Measurements from ENCODE around the gene TMEM101.
"Not testable (repeated sequence)": the region's sequence is repeated elsewhere in the genome, so short reads cannot be mapped to it uniquely, and the experiment has no call there.

Gene TMEM101

DNA sequence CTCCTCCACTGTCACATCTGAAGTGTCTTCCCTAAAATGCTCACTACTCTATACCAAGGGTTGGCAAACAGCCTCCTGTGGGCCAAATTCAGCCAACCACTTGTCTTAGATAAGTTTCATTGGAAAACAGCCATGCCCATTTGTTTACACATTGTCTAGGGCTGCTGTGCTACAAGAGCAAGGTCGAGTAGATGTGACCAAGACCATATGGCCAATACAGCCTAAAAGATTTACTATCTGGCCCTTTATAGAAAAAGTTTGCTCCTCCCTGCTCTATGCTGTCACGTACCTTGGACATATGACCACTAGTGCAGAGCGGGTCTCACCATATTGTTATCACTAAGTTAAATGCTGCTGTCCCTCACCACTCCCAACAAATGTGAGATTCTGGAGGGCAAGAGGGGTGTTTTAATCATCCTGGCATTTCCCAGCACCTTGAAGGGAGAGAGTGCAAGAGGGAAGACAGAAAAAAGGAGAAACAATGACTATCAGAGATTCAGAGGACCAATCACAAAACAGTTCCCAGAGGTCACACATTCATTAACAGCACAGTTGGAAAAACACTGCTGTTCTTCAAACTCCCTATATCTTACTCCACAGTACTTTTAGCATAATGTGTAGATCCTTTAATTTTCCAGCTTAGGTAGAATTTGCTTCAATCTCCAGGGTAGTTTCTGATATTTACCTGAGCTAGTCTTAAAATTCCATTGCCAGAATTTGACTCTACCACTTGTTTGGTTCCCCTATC lies 38.5 kb upstream of the TMEM101 start:
- no peak for DNase-seq (ENCODE audit: low read depth)
- no peak overlapping the region for H3K4me3 ChIP-seq (replicated peaks; ENCODE audit: low read depth, low read length)
- TF ChIP-seq, protein P1, sequence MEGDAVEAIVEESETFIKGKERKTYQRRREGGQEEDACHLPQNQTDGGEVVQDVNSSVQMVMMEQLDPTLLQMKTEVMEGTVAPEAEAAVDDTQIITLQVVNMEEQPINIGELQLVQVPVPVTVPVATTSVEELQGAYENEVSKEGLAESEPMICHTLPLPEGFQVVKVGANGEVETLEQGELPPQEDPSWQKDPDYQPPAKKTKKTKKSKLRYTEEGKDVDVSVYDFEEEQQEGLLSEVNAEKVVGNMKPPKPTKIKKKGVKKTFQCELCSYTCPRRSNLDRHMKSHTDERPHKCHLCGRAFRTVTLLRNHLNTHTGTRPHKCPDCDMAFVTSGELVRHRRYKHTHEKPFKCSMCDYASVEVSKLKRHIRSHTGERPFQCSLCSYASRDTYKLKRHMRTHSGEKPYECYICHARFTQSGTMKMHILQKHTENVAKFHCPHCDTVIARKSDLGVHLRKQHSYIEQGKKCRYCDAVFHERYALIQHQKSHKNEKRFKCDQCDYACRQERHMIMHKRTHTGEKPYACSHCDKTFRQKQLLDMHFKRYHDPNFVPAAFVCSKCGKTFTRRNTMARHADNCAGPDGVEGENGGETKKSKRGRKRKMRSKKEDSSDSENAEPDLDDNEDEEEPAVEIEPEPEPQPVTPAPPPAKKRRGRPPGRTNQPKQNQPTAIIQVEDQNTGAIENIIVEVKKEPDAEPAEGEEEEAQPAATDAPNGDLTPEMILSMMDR (IDR thresholded peaks at IDR 0.05; ENCODE audit: low read length, missing control alignments), result no peak

DNA sequence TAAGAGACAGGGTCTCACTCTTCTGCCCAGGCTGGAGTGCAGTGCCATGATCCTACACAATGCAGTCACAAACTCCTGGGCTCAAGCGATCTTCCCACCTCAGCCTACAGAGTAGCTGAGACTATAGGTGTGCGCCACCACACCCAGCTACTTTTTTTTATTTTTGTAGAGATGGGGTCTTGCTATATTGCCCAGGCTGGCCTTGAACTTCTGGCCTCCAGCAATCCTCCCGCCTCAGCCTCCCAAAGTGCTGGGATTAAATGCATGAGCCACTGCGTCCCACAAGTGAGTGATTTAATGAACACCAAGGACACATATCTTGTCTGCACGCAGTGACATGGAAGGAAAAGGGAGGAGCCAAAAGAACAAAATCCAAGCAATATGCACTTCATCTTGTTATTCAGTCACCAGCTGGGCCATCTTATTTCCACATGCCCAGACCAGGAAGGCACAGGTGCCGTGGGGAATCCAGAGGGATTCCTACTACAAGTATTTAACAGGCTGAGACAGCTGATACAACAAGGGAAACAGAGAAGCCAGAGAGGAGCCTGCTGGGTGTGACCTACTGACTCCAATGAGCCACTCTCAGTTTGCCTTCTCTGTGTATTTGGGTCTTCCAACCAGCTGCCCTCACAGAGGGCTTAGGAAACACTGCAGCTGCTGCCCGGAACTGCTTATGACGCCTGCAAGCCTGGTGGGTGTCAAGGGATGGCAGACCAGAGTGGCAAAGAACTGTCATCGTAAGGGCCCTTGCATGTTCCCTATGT lies 34.7 kb upstream of the TMEM101 start:
- TF ChIP-seq, protein P1 (IDR thresholded peaks at IDR 0.05; ENCODE audit: low read length, missing control alignments), result no peak
- no peak for DNase-seq (ENCODE audit: low read depth)
- no peak overlapping the region for H3K4me3 ChIP-seq (replicated peaks; ENCODE audit: low read depth, low read length)

DNA sequence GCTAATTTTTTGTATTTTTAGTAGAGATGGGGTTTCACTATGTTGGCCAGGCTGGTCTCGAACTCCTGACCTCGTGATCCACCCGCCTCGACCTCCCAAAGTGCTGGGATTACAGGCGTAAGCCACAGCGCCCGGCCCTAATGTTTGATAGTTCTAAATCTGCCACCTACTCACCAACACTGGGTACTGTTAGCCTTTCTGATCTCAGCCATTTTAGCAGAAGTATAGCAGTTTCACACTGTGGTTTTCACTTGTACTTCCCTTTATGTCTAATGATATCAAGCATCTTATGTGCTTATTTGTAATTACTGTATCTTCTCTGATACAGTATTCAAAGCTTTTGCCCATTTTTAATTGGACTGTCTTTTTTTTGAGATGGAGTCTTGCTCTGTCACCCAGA lies 32.1 kb upstream of the TMEM101 start:
- DNase-seq (ENCODE audit: low read depth); H3K4me3 ChIP-seq (replicated peaks; ENCODE audit: low read depth, low read length): not testable (repeated sequence)

DNA sequence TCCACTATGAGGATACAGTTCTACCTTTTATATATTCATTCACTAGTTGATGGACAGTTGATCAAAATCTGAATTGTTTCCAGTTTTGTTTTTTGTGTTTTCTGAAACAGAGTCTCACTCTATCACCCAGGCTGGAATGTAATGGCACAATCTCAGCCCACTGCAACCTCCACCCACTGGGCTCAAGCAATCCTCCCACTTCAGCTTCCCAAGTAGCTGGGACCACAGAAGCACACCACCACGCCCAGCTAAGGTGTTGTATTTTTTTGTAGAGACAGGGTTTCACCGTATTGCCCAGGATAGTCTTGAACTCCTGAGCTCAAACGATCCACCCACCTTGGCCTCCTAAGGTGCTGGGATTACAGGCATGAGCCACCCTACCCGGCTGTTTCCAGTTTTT lies 30.7 kb upstream of the TMEM101 start:
- no peak for DNase-seq (ENCODE audit: low read depth)
- no peak overlapping the region for H3K4me3 ChIP-seq (replicated peaks; ENCODE audit: low read depth, low read length)
- TF ChIP-seq, protein P1 (IDR thresholded peaks at IDR 0.05; ENCODE audit: low read length, missing control alignments), result no peak

DNA sequence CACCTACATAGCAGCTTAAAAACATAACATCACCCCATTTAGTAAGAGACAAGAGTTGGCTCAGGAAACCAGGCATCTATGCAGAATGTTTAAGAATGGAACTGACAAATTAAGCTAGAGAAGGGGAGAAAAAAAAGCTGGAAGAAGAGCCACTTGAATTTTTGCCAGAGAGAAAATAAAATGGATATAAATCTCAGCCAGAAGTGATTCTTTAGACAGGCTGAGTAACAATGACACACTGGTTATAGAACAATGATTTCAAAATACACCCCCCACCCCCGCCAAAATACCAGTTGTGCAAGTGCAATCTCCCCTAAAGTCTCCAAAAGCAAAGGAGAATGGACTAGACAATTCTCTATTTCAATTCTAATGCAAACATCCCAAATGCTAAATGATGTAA lies 29.3 kb upstream of the TMEM101 start:
- peak; percentile 69 for DNase-seq (ENCODE audit: low read depth)
- TF ChIP-seq, protein P1 (IDR thresholded peaks at IDR 0.05; ENCODE audit: low read length, missing control alignments), result no peak
- no peak overlapping the region for H3K4me3 ChIP-seq (replicated peaks; ENCODE audit: low read depth, low read length)

DNA sequence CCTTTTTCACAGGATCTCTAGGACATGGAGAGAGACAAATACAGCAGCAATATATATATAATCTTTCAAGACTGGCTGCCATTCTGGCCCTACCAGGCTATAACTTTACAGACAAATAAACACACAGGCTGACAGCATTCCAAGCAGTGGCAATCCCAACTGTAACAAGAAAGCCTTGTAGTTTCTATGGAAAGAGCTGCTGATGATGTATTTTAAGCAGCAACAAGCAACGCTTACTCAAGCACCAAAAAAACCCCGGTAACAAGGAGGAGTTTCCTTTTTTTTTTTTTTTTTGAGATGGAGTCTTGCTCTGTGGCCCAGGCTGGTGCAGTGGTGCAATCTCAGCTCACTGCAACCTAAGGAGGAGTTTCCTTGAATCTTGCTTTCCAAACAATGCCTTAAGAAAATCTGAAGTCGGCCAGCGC lies 28.5 kb upstream of the TMEM101 start:
- TF ChIP-seq, protein P1 (IDR thresholded peaks at IDR 0.05; ENCODE audit: low read length, missing control alignments), result no peak
- DNase-seq (ENCODE audit: low read depth), result peak; percentile 90
- no peak overlapping the region for H3K4me3 ChIP-seq (replicated peaks; ENCODE audit: low read depth, low read length)

DNA sequence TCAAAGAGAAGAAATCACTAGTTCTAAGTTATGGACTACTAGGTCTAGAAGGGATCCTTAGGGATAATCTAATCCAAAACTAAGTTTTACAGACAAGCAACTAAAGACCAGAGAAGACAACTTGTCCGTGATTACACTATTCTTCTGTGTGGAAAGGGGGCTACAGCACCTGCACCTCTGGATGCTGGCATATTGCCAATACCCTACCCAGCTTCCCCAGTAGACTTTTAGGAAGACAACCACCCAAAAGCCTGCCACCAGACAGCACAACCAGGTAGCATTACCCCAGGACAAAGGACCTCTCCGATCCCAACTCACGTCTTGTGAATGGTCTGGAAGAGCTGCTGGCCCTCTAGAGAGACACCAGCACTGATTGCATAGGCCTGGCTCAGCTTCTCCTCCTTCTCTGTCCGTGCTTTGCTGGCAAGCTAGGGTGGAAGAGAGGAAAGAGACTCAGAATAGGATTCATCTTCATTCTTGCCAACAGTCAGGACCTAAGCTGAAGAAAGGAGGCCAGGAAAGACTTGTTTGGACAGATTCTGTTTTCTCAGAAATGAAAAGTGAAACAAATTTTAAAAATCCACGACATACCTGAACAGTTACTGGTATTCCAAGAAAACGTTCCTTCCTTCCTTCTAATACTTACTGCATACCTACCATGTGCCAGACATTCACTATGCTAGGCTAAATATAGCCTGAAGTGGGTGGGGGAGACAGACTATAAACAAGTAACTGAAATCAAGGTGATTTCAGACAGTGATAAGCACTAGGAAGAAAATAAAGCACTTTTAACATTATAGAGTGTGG lies 25.3 kb upstream of the TMEM101 start:
- DNase-seq (ENCODE audit: low read depth), result no peak
- TF ChIP-seq, protein P1 (IDR thresholded peaks at IDR 0.05; ENCODE audit: low read length, missing control alignments), result no peak
- H3K4me3 ChIP-seq (replicated peaks; ENCODE audit: low read depth, low read length), result no peak overlapping the region
